ENCODE results near the gene IKZF1.

Gene IKZF1

GRCh38 chr7:50363327-50364060 is 59.0 kb downstream of the IKZF1 start:
- no peak for DNase-seq
- no peaks in the 10 kb centered on the region for H3F3A ChIP-seq (ENCODE audit: insufficient read depth, low read length)
- peaks cover 93% of the 10 kb centered on the region for H3K79me2 ChIP-seq (ENCODE audit: low read length)
- no peaks in the 10 kb centered on the region for H3K9me3 ChIP-seq (replicated peaks; ENCODE audit: insufficient read depth, low read length)
- no peaks in the 10 kb centered on the region for H3K9me2 ChIP-seq (replicated peaks; ENCODE audit: insufficient read depth, low read length)
- no peaks in the 10 kb centered on the region for H4K20me1 ChIP-seq (ENCODE audit: insufficient read depth, low read length)
- TF ChIP-seq EZH2phosphoT487 (IDR thresholded peaks at IDR 0.05; ENCODE audit: low read length): no peak
- no peak for TF ChIP-seq EZH2 (optimal IDR thresholded peaks at IDR 0.05; ENCODE audit: low read depth, low read length)
- no peak for TF ChIP-seq CTCF (IDR thresholded peaks at IDR 0.05; ENCODE audit: low read length)
- no peaks in the 10 kb centered on the region for H3K4me1 ChIP-seq (ENCODE audit: low read length)
- H3K4me2 ChIP-seq (ENCODE audit: low read depth, low read length): no peak overlapping the region
- H3K27me3 ChIP-seq (replicated peaks; ENCODE audit: insufficient read depth, low read length): no peaks in the 10 kb centered on the region
- H3K36me3 ChIP-seq (replicated peaks; ENCODE audit: insufficient read depth, low read length): peaks cover 3% of the 10 kb centered on the region; the same call in 1 of the 2 replicates
- H2AFZ ChIP-seq (ENCODE audit: low read length): no peak overlapping the region
- H3K9ac ChIP-seq (ENCODE audit: low read length): no peak overlapping the region
- H3K27ac ChIP-seq (ENCODE audit: low read length): no peak overlapping the region
- H3K4me3 ChIP-seq (ENCODE audit: low read length): no peak overlapping the region

GRCh38 chr7:50364645-50365044 is 60.1 kb downstream of the IKZF1 start:
- no peaks in the 10 kb centered on the region for H4K20me1 ChIP-seq (ENCODE audit: insufficient read depth, low read length)
- H3K27ac ChIP-seq (ENCODE audit: low read length): no peak overlapping the region
- no peak overlapping the region for H3K4me2 ChIP-seq (ENCODE audit: low read depth, low read length)
- no peak overlapping the region for H3K4me3 ChIP-seq (ENCODE audit: low read length)
- no peaks in the 10 kb centered on the region for H3K9me2 ChIP-seq (replicated peaks; ENCODE audit: insufficient read depth, low read length)
- H3K9me3 ChIP-seq (replicated peaks; ENCODE audit: insufficient read depth, low read length): no peaks in the 10 kb centered on the region
- H2AFZ ChIP-seq (ENCODE audit: low read length): no peak overlapping the region
- no peak for DNase-seq
- H3K9ac ChIP-seq (ENCODE audit: low read length): no peak overlapping the region
- H3K79me2 ChIP-seq (ENCODE audit: low read length): peaks cover 94% of the 10 kb centered on the region
- no peaks in the 10 kb centered on the region for H3K27me3 ChIP-seq (replicated peaks; ENCODE audit: insufficient read depth, low read length)
- peaks cover 3% of the 10 kb centered on the region; the same call in 1 of the 2 replicates for H3K36me3 ChIP-seq (replicated peaks; ENCODE audit: insufficient read depth, low read length)
- TF ChIP-seq EZH2 (optimal IDR thresholded peaks at IDR 0.05; ENCODE audit: low read depth, low read length): no peak
- no peak for TF ChIP-seq EZH2phosphoT487 (IDR thresholded peaks at IDR 0.05; ENCODE audit: low read length)
- TF ChIP-seq CTCF (IDR thresholded peaks at IDR 0.05; ENCODE audit: low read length): no peak
- H3F3A ChIP-seq (ENCODE audit: insufficient read depth, low read length): no peaks in the 10 kb centered on the region
- no peaks in the 10 kb centered on the region for H3K4me1 ChIP-seq (ENCODE audit: low read length)

GRCh38 chr7:50366311-50366710 is 61.8 kb downstream of the IKZF1 start:
- no peaks in the 10 kb centered on the region for H3F3A ChIP-seq (ENCODE audit: insufficient read depth, low read length)
- no peaks in the 10 kb centered on the region; the same call in 1 of the 2 replicates for H4K20me1 ChIP-seq (ENCODE audit: insufficient read depth, low read length)
- no peak overlapping the region for H3K4me2 ChIP-seq (ENCODE audit: low read depth, low read length)
- DNase-seq: no peak
- H3K27me3 ChIP-seq (replicated peaks; ENCODE audit: insufficient read depth, low read length): no peaks in the 10 kb centered on the region
- peaks cover 3% of the 10 kb centered on the region; the same call in 1 of the 2 replicates for H3K36me3 ChIP-seq (replicated peaks; ENCODE audit: insufficient read depth, low read length)
- no peak overlapping the region for H3K4me3 ChIP-seq (ENCODE audit: low read length)
- TF ChIP-seq CTCF (IDR thresholded peaks at IDR 0.05; ENCODE audit: low read length): no peak
- no peak for TF ChIP-seq EZH2phosphoT487 (IDR thresholded peaks at IDR 0.05; ENCODE audit: low read length)
- TF ChIP-seq EZH2 (optimal IDR thresholded peaks at IDR 0.05; ENCODE audit: low read depth, low read length): no peak
- H3K9me2 ChIP-seq (replicated peaks; ENCODE audit: insufficient read depth, low read length): no peaks in the 10 kb centered on the region
- no peak overlapping the region for H3K9ac ChIP-seq (ENCODE audit: low read length)
- no peaks in the 10 kb centered on the region for H3K9me3 ChIP-seq (replicated peaks; ENCODE audit: insufficient read depth, low read length)
- no peak overlapping the region for H3K27ac ChIP-seq (ENCODE audit: low read length)
- H3K79me2 ChIP-seq (ENCODE audit: low read length): peaks cover 94% of the 10 kb centered on the region
- no peak overlapping the region for H2AFZ ChIP-seq (ENCODE audit: low read length)
- no peaks in the 10 kb centered on the region for H3K4me1 ChIP-seq (ENCODE audit: low read length)

Measured in MM.1S (cell line).